ENCODE results near the gene UQCRC2. TPM values are rescaled to one million over a fixed set of nuclear protein-coding genes. Genes with fewer than 3 reads are reported as not detected.

The UQCRC2 gene
- total and polyA plus RNA-seq, 7 experiments from 2014 or later = 158 to 227 (median 180) TPM

DNA sequence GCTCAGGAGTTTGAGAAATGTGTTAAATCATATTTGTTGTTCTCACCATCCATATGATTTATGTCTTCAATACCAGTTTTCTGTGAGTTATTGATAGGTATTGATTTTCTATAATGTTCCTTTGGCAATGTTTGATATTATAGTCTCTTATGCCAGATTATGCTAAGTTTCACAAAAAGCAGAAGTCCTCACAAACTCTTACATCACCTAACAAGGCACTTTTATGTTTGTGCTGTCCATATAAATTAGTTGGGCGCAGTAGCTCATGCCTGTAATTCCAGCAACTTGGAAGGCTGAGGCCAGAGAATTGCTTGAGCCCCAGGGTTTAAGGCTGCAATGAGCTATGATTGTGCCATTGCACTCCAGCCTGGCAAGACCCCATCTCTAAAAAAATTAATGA is 12.6 kb upstream of the UQCRC2 start:
- POLR2A ChIA-PET = no interaction called here
- CTCF ChIA-PET = no interaction called here
- no peaks in the 10 kb centered on the region for H3K27me3 Mint-ChIP-seq
- no peak overlapping the region for H3K27ac Mint-ChIP-seq
- no peak overlapping the region for H3K4me3 ChIP-seq (ENCODE audit: low read length)
- H3K4me3 Mint-ChIP-seq = no peak overlapping the region
- intact Hi-C loops (cut with micrococcal nuclease) = no loop called here
- no peak overlapping the region for H3K27ac ChIP-seq (ENCODE audit: low read depth, low read length)
- H3K27me3 ChIP-seq (ENCODE audit: control insufficient read depth in 2 of 2, insufficient read depth in 2 of 2, low read length in 2 of 2) = no peaks in the 10 kb centered on the region
- no peaks in the 10 kb centered on the region for H3K36me3 ChIP-seq (ENCODE audit: control insufficient read depth in 2 of 3, insufficient read depth in 3 of 3, low read length in 3 of 3)
- H3K36me3 Mint-ChIP-seq = no peaks in the 10 kb centered on the region
- ATAC-seq = no peak
- no peak for DNase-seq
- H3K4me1 Mint-ChIP-seq = peaks cover 2 to 10% (median 8%) of the 10 kb centered on the region in 7 donors
- no peaks in the 10 kb centered on the region for H3K9me3 ChIP-seq (ENCODE audit: control insufficient read depth in 2 of 3, low read length in 3 of 3)
- H3K4me1 ChIP-seq (ENCODE audit: control insufficient read depth in 2 of 2, insufficient read depth in 2 of 2, low read length in 2 of 2) = no peaks in the 10 kb centered on the region
- no peaks in the 10 kb centered on the region for H3K9me3 Mint-ChIP-seq

DNA sequence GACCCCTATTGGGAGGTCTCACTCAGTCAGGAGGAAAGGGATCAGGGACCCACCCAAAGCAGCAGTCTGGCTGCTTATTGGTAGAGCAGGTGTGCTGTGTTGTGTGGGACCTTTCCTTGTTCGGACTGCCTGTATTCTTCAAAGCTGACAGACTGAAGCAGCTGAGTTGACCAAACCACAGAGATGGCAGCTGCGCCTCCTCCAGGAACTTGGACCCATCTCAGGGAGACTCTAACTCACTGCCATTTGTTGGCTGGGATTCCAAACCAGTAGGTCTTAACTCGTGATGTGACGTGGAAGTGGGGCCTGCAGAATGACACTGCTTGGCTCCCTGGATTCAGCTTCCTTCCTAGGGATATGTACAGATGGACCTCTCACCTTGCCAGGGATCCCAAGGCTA is 9.6 kb upstream of the UQCRC2 start:
- H3K9me3 ChIP-seq (ENCODE audit: control insufficient read depth in 2 of 3, low read length in 3 of 3) = no peaks in the 10 kb centered on the region
- no peak overlapping the region for H3K27ac ChIP-seq (ENCODE audit: low read depth, low read length)
- Mint-ChIP-seq H3K4me3 (no peak overlapping the region), H3K27ac (no peak overlapping the region), H3K27me3 (no peaks in the 10 kb centered on the region), H3K9me3 (no peaks in the 10 kb centered on the region), H3K36me3 (peaks cover 0 to 9% (median 0%) of the 10 kb centered on the region in 5 donors), H3K4me1 (peaks cover 0 to 12% (median 10%) of the 10 kb centered on the region in 7 donors)
- H3K36me3 ChIP-seq (ENCODE audit: control insufficient read depth in 2 of 3, insufficient read depth in 3 of 3, low read length in 3 of 3) = no peaks in the 10 kb centered on the region
- H3K4me1 ChIP-seq (ENCODE audit: control insufficient read depth in 2 of 2, insufficient read depth in 2 of 2, low read length in 2 of 2) = no peaks in the 10 kb centered on the region
- ChIA-PET POLR2A (interaction anchor here (1.0 kb wide), 1 partner anchor 11 kb away, joined by 3 read pairs; no protein-coding TSS in a partner anchor), CTCF (no interaction called here)
- no peaks in the 10 kb centered on the region for H3K27me3 ChIP-seq (ENCODE audit: control insufficient read depth in 2 of 2, insufficient read depth in 2 of 2, low read length in 2 of 2)
- no peak for DNase-seq
- H3K4me3 ChIP-seq (ENCODE audit: low read length) = no peak overlapping the region
- no peak for ATAC-seq
- intact Hi-C loops (cut with micrococcal nuclease) = no loop called here

DNA sequence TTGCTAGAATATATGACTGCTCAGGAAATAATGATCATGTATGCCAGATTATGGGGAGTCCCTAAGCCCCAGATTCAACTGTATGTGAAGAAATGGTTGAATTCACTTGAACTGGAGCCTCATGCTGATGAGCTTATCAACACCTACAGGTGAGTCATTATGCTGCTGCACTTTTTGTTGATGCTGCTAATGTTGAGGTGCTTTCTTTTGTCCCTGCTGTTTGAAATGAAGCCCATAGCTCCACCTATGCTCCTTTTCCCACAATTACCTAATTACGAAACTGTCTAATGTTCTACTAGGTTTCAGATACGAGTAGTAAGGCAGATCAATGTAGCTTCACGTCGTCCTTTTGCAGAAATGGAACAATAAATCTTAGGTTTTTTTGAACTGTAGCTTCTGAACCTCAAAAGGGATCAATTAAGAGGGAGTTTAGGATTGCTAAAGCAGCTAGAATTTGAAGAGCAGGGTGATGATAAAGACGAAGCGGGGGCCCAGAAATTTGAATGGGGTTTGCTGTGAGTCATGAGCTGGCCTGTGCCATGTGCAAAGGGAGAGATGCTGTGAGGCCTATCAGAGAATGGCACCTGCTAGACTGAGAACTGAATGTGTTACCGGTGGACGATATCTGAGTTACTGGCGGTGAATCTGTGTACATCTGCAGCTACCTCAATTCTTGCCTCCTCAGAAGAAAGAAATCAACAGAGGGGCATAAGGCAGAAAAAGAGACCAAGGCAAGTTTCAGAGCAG is 6.1 kb upstream of the UQCRC2 start:
- peaks cover 16 to 38% (median 31%) of the 10 kb centered on the region in 7 donors for H3K4me1 Mint-ChIP-seq
- H3K4me3 Mint-ChIP-seq = no peak overlapping the region
- H3K9me3 ChIP-seq (ENCODE audit: control insufficient read depth in 2 of 3, low read length in 3 of 3) = no peaks in the 10 kb centered on the region
- DNase-seq = no peak
- H3K27me3 Mint-ChIP-seq = no peaks in the 10 kb centered on the region
- ATAC-seq = no peak
- H3K27ac ChIP-seq (ENCODE audit: low read depth, low read length) = no peak overlapping the region
- H3K36me3 ChIP-seq (ENCODE audit: control insufficient read depth in 2 of 3, insufficient read depth in 3 of 3, low read length in 3 of 3) = no peaks in the 10 kb centered on the region
- no peak overlapping the region for H3K4me3 ChIP-seq (ENCODE audit: low read length)
- intact Hi-C loops (cut with micrococcal nuclease) = no loop called here
- H3K9me3 Mint-ChIP-seq = no peaks in the 10 kb centered on the region
- H3K36me3 Mint-ChIP-seq = peaks cover 0 to 12% (median 2%) of the 10 kb centered on the region in 5 donors
- ChIA-PET CTCF (interaction anchor here (0.8 kb wide), 1 partner anchor 128 kb away, joined by 3 read pairs; no protein-coding TSS in a partner anchor), POLR2A (interaction anchor here (1.1 kb wide), 1 partner anchor 286 kb away, joined by 3 read pairs; no protein-coding TSS in a partner anchor)
- H3K4me1 ChIP-seq (ENCODE audit: control insufficient read depth in 2 of 2, insufficient read depth in 2 of 2, low read length in 2 of 2) = peaks cover 16 to 18% of the 10 kb centered on the region in 2 donors
- H3K27ac Mint-ChIP-seq = peak overlapping the region in 4 of 9 donors; percentile 2 to 48 (median 16)
- H3K27me3 ChIP-seq (ENCODE audit: control insufficient read depth in 2 of 2, insufficient read depth in 2 of 2, low read length in 2 of 2) = no peaks in the 10 kb centered on the region

DNA sequence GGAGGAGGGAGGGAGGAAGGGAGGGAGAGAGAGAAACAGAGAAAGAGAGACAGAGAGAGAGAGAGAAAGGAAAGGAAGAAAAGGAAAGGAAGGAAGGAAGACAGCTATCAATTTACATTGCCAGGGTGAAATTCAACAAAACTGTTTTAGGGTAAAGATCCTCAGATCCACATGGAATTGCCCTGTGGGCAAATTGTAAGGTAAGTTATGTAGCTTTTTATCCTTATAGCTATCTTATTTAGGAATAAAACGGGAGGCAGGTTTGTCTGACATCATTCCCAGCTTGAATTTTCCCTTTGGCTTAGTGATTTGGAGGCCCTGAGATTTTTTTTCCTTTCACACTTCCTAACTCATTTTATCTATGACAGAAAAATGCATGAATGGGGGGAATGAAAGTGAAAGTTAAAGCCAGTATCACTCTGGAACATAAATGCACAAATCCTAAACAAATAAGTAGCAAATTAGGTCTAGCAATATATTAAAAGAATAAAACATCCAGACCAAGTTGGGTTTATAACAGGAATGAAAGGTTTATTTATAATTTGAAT is 3.4 kb upstream of the UQCRC2 start:
- peak overlapping the region; percentile 6 for H3K27ac ChIP-seq (ENCODE audit: low read depth, low read length)
- Mint-ChIP-seq H3K9me3 (peaks cover 0 to 1% (median 0%) of the 10 kb centered on the region in 11 donors), H3K4me1 (peaks cover 25 to 62% (median 48%) of the 10 kb centered on the region in 7 donors), H3K27ac (peak overlapping the region in 7 of 9 donors; percentile 4 to 97 (median 63)), H3K4me3 (peak overlapping the region in 3 of 10 donors; percentile 18 to 29 (median 26)), H3K36me3 (peaks cover 3 to 12% (median 6%) of the 10 kb centered on the region in 5 donors), H3K27me3 (no peaks in the 10 kb centered on the region)
- peaks cover 26 to 28% of the 10 kb centered on the region in 2 donors for H3K4me1 ChIP-seq (ENCODE audit: control insufficient read depth in 2 of 2, insufficient read depth in 2 of 2, low read length in 2 of 2)
- peaks cover 0 to 10% (median 0%) of the 10 kb centered on the region in 3 experiments for H3K36me3 ChIP-seq (ENCODE audit: control insufficient read depth in 2 of 3, insufficient read depth in 3 of 3, low read length in 3 of 3)
- POLR2A ChIA-PET = interaction anchor here (0.8 kb wide), 1 partner anchor 242 kb away, joined by 5 read pairs; no protein-coding TSS in a partner anchor
- ATAC-seq (no peak), DNase-seq (no peak)
- CTCF ChIA-PET = interaction anchor here (0.8 kb wide), 1 partner anchor 126 kb away, joined by 3 read pairs; no protein-coding TSS in a partner anchor
- H3K4me3 ChIP-seq (ENCODE audit: low read length) = no peak overlapping the region
- H3K9me3 ChIP-seq (ENCODE audit: control insufficient read depth in 2 of 3, low read length in 3 of 3) = no peaks in the 10 kb centered on the region
- H3K27me3 ChIP-seq (ENCODE audit: control insufficient read depth in 2 of 2, insufficient read depth in 2 of 2, low read length in 2 of 2) = no peaks in the 10 kb centered on the region
- intact Hi-C loops (cut with micrococcal nuclease) = loop anchor here in 1 of 2 donors (5.0 to 10.0 kb wide), 3 partner anchors 128 to 445 kb away; partner anchors contain the start of gene OTOA

DNA sequence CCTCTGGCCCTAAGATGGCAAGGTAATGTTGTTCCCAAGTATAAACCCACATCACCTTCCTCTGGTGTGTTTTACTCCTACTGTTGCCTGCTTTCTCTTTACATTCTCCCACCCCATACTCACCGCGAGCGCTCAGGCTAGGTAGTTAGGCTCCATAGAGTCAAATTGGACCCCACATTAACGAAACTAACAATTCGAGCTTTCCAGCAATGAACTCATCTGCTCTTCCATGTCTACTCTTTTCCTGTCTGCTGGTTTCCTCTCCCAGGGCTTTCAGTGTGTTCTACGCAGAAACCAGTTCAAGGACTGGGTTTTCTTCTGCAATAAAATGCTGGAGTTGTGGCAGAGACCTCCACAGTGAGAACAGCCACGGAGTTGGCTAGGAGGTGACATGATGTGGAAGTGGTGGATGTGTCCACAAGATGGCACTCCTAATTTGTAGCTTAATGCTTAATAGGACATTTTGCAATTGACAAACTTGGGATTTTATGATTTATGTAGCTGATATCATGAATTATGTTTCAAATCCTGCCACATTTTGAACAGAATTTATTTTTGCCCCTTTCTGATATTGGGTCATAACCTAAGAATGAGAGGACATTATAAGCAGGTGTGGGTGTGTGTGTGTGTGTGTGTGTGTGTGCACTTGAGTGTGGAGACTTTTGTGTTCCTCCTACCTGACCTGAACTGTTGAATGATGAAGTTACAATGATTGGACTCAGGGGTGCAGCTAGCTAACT is 2.2 kb upstream of the UQCRC2 start:
- ChIA-PET POLR2A (interaction anchor here (0.6 to 1.5 kb wide), 4 partner anchors 9 to 238 kb away, joined by 3 to 13 read pairs (median 4); no protein-coding TSS in a partner anchor), CTCF (interaction anchor here (0.6 to 1.5 kb wide), 2 partner anchors 148 to 238 kb away, joined by 4 to 8 read pairs; no protein-coding TSS in a partner anchor)
- H3K27ac ChIP-seq (ENCODE audit: low read depth, low read length) = peak overlapping the region; percentile 97
- H3K4me1 Mint-ChIP-seq = peaks cover 32 to 74% (median 58%) of the 10 kb centered on the region in 7 donors
- H3K4me1 ChIP-seq (ENCODE audit: control insufficient read depth in 2 of 2, insufficient read depth in 2 of 2, low read length in 2 of 2) = peaks cover 26 to 33% of the 10 kb centered on the region in 2 donors
- peak overlapping the region; percentile 49 to 99 (median 93) for H3K27ac Mint-ChIP-seq
- H3K9me3 Mint-ChIP-seq = peaks cover 0 to 1% (median 0%) of the 10 kb centered on the region in 11 donors
- H3K4me3 Mint-ChIP-seq = peak overlapping the region; percentile 65 to 100 (median 75)
- ATAC-seq (no peak), DNase-seq (peak in 6 of 9 donors; percentile 11 to 44 (median 30))
- H3K36me3 Mint-ChIP-seq = peaks cover 3 to 14% (median 7%) of the 10 kb centered on the region in 5 donors
- no peak overlapping the region for H3K4me3 ChIP-seq (ENCODE audit: low read length)
- no peaks in the 10 kb centered on the region for H3K27me3 ChIP-seq (ENCODE audit: control insufficient read depth in 2 of 2, insufficient read depth in 2 of 2, low read length in 2 of 2)
- peaks cover 0 to 10% (median 0%) of the 10 kb centered on the region in 3 experiments for H3K36me3 ChIP-seq (ENCODE audit: control insufficient read depth in 2 of 3, insufficient read depth in 3 of 3, low read length in 3 of 3)
- intact Hi-C loops (cut with micrococcal nuclease) = loop anchor here in 1 of 2 donors (5.0 to 10.0 kb wide), 3 partner anchors 126 to 446 kb away; partner anchors contain the start of gene OTOA
- no peaks in the 10 kb centered on the region for H3K27me3 Mint-ChIP-seq
- H3K9me3 ChIP-seq (ENCODE audit: control insufficient read depth in 2 of 3, low read length in 3 of 3) = no peaks in the 10 kb centered on the region

All from naive thymus-derived CD4-positive, alpha-beta T cell (primary cell).